Type B pancreatic cell (in vitro differentiated cells): ENCODE data around the gene CENPS. TPM values are rescaled to one million over a fixed set of nuclear protein-coding genes. Genes with fewer than 3 reads are reported as not detected.
"Not testable (repeated sequence)": the region's sequence is repeated elsewhere in the genome, so short reads cannot be mapped to it uniquely, and the experiment has no call there.

Experiments used
- DNase-seq: peaks from one replicate; pipeline ENCODE4 v3.0.0; 2021; ENCODE audit warnings: mixed read lengths; ENCODE audit not compliant: unreplicated experiment; ENCODE audit errors: extremely low spot score
- H3K27ac Mint-ChIP-seq: 2 replicates; pipeline ENCODE4 v1.8.0; 2021; ENCODE audit warnings: mild to moderate bottlenecking, mixed read lengths
- H3K27me3 Mint-ChIP-seq: 2 replicates; pipeline ENCODE4 v1.8.0; 2021; ENCODE audit warnings: mixed read lengths
- H3K36me3 Mint-ChIP-seq: 2 replicates; pipeline ENCODE4 v1.8.0; 2021; ENCODE audit warnings: mixed read lengths
- H3K4me1 Mint-ChIP-seq: one replicate; pipeline ENCODE4 v1.8.0; 2021; ENCODE audit warnings: mixed read lengths; ENCODE audit not compliant: unreplicated experiment
- H3K4me3 Mint-ChIP-seq: 2 replicates; pipeline ENCODE4 v1.8.0; 2021; ENCODE audit warnings: mild to moderate bottlenecking, mixed read lengths
- H3K9me3 Mint-ChIP-seq: 2 replicates; pipeline ENCODE4 v1.8.0; 2021; ENCODE audit warnings: mixed read lengths
- total RNA-seq: library from RNA; stranded (reverse); gene quantifications from 2 replicates; pipeline ENCODE4 v1.2.1, GENCODE V29; 2021; ENCODE audit warnings: low replicate concordance
- TF ChIP-seq, protein P1 (sequence below): fragments of 200-600 bp; sonication (generic); conservative IDR thresholded peaks from 2 replicates; pipeline ENCODE4 v1.5.0; 2021; ENCODE audit warnings: antibody characterized with exemption, mild to moderate bottlenecking

CENPS gene
- total RNA-seq, 1 donor from 2014 or later = 24.7 TPM

DNA sequence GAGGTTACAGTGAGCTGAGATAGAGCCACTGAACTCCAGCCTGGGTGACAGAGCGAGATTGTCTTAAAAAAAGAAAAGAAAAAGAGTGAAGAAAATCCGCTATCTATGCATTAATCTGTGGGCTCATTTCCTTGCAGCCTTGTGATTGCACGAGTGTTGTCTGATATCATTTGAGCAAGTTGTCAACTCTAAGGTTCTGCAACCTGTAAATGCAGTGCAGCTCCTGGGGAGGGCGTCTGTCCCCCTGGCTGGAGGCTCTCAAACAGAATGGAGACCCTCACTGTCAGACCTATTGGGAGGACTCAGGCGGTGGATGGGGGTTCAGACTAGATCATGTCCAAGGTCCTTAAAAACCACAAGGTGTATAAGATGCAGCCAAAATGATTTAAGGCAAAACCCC lies 25.8 kb downstream of the CENPS start:
- TF ChIP-seq, protein P1, sequence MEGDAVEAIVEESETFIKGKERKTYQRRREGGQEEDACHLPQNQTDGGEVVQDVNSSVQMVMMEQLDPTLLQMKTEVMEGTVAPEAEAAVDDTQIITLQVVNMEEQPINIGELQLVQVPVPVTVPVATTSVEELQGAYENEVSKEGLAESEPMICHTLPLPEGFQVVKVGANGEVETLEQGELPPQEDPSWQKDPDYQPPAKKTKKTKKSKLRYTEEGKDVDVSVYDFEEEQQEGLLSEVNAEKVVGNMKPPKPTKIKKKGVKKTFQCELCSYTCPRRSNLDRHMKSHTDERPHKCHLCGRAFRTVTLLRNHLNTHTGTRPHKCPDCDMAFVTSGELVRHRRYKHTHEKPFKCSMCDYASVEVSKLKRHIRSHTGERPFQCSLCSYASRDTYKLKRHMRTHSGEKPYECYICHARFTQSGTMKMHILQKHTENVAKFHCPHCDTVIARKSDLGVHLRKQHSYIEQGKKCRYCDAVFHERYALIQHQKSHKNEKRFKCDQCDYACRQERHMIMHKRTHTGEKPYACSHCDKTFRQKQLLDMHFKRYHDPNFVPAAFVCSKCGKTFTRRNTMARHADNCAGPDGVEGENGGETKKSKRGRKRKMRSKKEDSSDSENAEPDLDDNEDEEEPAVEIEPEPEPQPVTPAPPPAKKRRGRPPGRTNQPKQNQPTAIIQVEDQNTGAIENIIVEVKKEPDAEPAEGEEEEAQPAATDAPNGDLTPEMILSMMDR = no peak
- no peak overlapping the region for H3K27ac Mint-ChIP-seq
- H3K9me3 Mint-ChIP-seq = no peaks in the 10 kb centered on the region
- peaks cover 18% of the 10 kb centered on the region for H3K4me1 Mint-ChIP-seq
- no peak overlapping the region for H3K4me3 Mint-ChIP-seq
- H3K27me3 Mint-ChIP-seq = no peaks in the 10 kb centered on the region
- no peak for DNase-seq
- H3K36me3 Mint-ChIP-seq = peaks cover 10% of the 10 kb centered on the region

DNA sequence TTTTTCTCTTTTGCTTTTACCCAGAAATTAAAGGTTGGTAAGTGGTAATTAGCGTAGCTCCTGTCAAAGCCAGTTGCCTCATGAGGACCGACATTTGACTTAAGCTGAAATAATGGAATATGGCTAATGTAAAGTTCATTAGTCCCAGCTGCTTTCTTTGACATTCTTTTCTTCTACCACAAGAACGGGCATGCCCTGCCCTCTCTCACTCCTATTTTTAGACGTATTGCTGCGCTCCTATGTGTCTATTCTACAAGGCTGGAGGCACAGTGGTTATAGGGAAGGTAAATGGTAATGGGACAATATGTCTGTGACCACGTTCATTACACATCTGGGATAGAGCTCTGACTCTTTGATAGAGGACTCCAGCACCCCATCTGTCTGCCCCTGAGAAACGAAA lies 26.4 kb downstream of the CENPS start:
- Mint-ChIP-seq H3K36me3 (peaks cover 16% of the 10 kb centered on the region), H3K4me3 (no peak overlapping the region), H3K27me3 (no peaks in the 10 kb centered on the region), H3K4me1 (peaks cover 12% of the 10 kb centered on the region), H3K9me3 (no peaks in the 10 kb centered on the region), H3K27ac (peak overlapping the region; percentile 75)
- TF ChIP-seq, protein P1 = no peak
- DNase-seq = no peak

DNA sequence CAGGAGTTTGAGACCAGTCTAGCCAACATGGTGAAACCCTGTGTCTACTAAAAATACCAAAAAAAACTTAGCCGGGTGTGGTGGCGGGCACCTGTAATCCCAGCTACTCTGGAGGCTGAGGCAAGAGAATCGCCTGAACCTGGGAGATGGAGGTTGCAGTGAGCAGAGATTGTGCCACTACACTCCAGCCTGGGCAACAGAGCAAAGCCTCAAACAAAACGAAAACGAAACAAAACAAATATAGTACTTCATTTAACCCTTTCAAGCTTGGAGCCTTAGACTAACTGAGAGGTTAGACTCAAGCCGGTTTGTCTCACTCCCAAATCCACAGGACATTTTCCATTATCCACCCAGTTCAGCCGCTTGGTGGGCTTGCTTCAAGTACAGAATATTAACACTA lies 27.2 kb downstream of the CENPS start:
- H3K4me1 Mint-ChIP-seq, H3K4me3 Mint-ChIP-seq: not testable (repeated sequence)
- H3K36me3 Mint-ChIP-seq = peaks cover 17% of the 10 kb centered on the region

DNA sequence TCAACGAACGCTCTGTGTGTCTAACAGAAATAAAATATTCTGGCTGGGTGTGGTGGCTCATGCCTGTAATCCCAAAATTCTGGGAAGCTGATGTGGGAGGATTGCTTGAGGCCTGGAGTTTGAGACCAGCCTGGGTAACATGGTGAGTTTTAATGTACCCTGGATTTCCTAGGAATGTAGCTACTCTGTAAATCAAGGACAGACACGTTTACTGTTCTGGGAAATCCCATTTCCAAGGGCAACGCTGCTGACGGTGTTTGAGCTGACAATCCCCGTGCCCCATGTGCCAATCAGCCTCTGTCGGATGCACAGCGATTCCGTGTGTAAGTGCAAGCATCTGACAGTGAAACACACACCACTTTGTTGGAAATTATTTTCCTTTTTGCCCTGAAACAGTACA lies 27.6 kb downstream of the CENPS start:
- Mint-ChIP-seq H3K27me3 (no peaks in the 10 kb centered on the region), H3K4me3 (no peak overlapping the region), H3K27ac (peak overlapping the region; percentile 50), H3K36me3 (peaks cover 17% of the 10 kb centered on the region), H3K9me3 (no peaks in the 10 kb centered on the region), H3K4me1 (peaks cover 10% of the 10 kb centered on the region)
- DNase-seq = no peak
- TF ChIP-seq, protein P1 = no peak

More for the DNA sequence above, 27.2 kb downstream of the CENPS start:
- H3K27me3 Mint-ChIP-seq, H3K9me3 Mint-ChIP-seq, DNase-seq: not testable (repeated sequence)
- peak overlapping the region; percentile 50 for H3K27ac Mint-ChIP-seq

DNA sequence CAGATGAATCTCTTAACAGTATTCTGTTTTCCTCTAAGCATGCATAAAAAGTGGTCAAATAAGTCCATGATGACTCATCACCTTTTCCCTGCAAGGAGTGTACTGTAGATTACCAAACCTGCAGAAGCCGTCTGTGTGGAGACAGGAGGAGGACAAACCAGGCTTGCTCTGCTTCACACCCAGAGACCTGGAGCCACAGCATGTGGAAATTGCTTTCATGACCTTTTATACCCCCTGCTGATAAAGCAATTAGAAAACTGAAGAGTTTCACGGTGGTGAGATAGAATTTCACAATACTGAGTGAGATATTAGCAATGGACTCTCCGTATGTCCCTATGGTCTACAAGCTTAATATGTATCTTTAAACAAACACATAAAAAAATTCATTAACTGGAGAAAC lies 29.0 kb downstream of the CENPS start:
- TF ChIP-seq, protein P1 = no peak
- no peak for DNase-seq
- Mint-ChIP-seq H3K4me1 (peaks cover 10% of the 10 kb centered on the region), H3K27ac (peak overlapping the region; percentile 72), H3K27me3 (no peaks in the 10 kb centered on the region), H3K4me3 (no peak overlapping the region), H3K9me3 (no peaks in the 10 kb centered on the region), H3K36me3 (peaks cover 17% of the 10 kb centered on the region)

DNA sequence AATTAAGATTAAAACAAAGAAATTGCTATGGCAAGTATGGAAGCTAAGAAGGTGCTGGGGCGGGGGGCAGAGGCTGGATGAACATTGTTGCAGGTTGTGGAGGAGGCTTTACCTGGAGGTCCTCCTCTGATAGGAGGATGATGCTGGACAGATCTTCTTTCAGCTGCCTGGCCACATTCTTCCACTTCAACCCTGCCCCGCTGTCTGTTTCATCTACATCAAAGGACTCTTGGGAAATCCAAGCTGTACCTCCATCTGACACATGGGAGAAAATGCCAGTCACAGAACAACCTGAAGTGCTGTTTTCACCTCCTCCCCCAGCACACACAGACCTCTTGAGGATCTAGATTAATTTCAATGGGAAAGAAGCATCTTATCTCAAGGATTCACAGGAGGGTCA lies 36.8 kb downstream of the CENPS start:
- Mint-ChIP-seq H3K36me3 (peaks cover 3% of the 10 kb centered on the region), H3K27me3 (no peaks in the 10 kb centered on the region), H3K9me3 (no peaks in the 10 kb centered on the region), H3K4me3 (no peak overlapping the region), H3K4me1 (no peaks in the 10 kb centered on the region), H3K27ac (peak overlapping the region; percentile 57)
- TF ChIP-seq, protein P1 = no peak
- DNase-seq = no peak
